Activated CD4-positive, alpha-beta T cell treated with anti-CD3 and anti-CD28 coated beads, Interleukin-2, amount 50 U/mL, for 16 hours (primary cell): ENCODE measurements around the gene TSC22D2.

Experiments
- DNase-seq: peaks from one replicate; pipeline ENCODE4 v3.0.0-alpha.2; 2020

Gene TSC22D2

DNA sequence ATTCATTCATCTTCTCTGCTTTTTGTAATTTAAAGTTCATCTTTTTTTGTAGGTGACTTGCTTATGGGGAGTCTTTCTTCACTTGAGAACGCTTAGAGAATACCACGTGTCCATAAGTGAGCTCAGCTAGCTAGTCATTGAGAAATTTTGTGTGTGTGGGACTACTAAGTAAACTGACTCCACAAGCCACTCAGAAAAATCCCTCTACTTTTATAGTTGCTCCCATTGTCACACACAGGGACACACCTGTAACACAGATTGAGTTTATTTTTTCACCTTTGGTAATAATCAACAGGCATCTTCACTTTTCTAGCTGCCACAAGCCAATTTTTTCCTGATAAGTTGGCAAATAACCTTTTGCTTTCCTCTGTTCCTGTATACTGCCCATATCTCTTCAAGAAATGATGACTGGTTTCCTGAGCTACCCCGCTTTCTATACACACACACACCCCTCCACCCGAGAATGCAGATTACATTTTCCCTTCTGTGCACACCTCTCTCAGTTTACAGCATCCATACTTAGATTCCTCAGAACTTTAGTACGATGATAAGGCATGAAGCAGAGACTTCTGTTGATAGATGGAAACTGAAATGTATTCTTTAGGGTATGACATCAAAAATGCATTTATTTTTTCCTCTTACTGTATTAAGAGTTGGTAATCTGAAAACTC lies 4.6 kb downstream of the TSC22D2 start:
- DNase-seq = peak; percentile 38

DNA sequence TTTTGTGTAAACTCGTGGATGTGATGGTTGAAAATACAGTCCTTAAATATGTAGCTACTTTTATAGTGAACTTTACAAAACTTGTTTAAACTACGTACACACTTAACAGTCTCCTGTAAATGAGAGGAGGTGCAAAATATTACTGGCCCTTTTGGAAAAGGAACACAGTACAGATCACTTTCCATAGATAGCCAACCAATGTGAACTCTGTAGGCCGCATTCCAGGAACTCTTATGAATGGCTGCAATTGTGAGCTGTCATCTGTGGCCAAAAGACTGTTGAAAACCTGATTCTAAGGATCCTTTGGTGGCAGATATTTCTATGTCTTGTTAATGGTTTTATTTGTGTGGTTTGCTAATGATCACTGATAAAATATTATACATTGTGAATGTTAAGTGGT lies 6.2 kb downstream of the TSC22D2 start:
- DNase-seq = no peak

DNA sequence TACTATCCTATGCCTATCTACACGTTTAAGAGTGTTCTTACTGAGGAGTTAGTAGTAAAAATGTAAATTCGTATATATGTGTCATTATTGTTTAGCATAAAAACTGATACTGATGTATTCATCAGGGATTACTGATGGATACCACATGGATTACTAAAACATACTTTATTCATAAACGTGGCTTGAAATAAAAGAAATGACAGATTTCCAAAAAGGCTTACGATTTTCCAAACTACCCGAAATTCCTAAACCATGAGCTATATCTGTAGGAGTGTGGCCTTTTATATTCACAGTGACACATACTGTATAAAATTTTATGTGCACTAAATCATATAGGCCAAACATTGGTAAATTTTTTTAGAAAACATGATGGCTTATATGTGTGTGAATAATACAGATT lies 6.9 kb downstream of the TSC22D2 start:
- no peak for DNase-seq

DNA sequence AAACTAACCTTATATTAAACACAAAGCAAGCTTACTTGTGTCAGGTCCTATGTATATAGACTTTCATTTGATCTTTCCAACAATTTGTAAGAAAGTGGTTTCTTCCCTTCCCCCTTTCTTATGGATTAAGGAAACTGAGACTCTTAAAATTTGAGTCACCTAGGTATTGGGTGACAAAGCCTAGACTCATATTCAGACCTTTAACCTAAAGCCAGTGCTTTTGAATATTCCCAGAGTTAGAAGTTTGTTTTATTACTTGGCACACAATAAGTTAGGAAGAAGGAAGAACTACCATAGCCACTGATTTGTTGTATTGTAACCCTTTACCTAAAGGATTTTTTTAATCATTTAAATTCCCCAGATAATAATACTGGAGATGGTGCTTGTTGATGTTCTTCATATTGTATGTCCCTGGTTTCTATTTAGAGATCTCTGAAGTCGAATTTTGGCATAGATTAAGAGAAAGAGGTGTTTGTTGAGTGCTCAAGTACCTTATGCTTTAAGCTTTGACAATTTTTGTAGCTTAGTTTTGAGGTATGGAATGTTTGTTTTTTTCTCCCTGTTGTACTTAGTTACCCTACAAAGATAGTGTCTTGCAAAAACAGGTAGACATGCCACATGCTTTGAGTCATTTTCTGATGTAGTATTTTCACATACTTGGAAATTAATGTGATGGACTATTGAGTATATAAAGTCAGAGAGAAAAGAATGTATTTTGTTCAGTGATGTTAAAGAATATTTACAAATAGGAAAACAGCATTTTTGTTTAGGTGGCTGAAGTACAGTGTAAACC lies 11.2 kb downstream of the TSC22D2 start:
- DNase-seq = no peak

DNA sequence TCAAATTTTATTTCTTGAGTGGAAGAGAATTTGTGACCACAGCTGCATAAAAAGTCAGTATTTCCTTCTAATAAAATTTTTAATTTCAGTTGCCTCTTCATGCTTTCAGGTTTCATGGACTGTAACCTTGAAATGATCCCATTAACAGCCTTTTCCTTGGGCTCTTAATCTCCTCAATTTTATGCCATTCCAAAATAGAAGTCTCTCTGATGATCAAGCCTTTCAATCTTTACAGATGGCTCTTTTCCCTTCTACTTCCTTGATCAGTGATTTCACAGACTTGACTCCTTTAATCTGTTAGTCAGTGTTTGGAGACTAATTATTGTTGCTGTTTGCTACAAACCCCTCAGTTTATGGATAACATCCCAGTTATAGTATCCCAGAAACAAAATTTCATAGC lies 11.9 kb downstream of the TSC22D2 start:
- no peak for DNase-seq

DNA sequence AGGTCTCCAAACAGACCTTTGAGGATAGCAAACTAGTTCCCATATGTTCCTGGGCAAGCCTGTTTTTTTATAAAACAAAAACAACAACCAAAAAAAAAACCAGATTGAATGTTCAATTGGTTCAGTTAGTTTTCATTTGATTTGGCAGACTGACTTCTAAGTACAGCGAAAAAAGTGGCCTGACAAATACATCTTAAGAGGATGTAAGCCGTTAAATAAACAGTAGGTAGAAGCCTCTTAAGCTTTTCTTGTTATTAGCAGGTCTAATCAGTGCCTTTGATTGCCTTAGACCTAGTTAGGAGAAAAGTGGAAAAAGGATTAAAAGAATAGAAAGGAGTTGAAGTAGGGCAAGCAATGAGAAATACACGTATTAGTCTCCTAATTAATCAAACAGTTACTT lies 13.2 kb downstream of the TSC22D2 start:
- no peak for DNase-seq

DNA sequence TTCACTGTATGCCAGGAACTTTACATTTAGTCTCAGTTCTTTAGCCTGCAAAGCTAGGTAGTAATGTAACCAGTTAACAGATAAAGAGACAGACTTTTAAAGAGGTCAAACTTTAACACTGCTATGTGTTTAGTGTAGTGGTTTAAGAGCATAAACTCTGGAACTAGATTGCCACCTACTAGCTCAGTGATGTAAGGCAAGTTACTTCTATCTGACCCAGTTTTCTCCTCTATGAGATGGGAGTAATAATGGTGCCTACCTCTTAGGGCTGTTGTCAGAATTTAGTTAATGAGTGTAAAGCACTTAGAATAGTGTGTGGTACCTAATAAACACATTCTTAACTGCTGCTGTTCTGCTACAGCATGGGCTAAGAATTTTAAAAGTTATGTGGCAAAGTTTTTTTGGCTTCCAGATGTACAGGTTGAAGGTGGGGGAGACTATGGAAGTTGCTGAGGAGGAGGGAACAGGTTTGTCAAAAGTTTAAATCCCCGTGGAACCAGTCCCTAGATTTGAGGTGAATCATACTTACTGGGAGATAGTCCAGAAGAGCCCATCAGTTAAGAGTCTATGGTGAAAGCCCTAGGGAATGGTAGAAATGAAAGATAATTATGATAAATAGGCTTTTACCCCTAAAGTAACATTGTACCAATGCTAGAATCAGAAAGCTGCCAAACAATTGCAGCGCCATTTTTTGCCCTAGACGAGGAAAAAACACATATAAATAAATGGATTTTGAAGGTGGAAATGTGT lies 13.9 kb downstream of the TSC22D2 start:
- no peak for DNase-seq

DNA sequence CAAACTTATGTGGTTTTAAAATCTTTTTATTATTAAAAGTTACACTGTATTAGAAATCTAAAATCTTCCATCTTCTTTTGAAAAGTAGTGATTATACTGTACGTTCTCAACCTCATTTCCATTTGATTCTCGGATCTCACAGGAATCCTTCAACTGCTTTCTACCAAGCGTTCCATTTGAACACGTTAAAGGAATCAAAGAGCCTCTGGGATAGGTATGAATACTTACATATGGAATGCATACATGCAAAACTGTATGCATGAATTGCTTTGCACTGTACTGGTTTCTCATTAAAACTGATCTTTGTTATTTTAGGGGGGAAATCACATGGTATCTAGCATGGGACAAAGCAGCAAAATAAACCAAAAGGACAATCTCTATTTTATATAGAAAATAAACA lies 14.8 kb downstream of the TSC22D2 start:
- no peak for DNase-seq

DNA sequence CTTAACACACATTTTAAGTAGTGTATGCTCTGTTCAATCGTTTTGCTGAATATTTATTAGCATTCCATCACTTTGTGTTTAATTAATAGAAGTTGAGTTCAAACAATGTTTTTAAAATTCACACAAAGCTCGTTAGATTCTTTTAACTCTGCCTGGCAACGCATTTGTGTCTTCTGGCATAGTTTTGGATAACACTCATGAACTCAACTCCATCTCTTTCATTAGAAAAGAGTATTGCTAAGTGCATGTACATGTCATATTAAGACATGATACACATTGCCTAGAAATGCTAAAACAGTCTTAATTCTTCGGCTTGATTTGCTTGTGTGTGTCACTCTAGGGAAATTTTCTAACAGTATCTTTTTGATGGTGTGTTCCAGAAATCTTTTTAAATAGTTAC lies 15.7 kb downstream of the TSC22D2 start:
- DNase-seq = no peak

DNA sequence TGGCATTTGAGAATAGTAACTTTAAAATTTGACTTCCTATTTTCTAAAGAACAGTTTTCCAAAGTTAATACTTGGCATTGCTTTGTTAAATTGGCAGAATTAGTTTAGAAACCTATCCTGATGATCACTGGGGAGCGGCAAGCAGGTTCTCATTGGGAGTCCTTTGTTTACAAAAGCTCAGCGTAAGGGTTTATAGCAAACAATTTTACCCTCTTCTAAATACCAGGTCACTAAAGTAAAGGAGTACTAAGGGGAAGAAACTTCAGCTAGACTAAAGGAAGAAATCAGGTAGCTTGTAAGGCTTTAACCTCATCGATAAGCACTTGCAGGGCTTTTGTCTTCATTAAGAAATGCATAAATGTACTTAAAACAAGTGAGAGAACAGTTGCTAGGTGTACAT lies 18.2 kb downstream of the TSC22D2 start:
- DNase-seq = no peak

DNA sequence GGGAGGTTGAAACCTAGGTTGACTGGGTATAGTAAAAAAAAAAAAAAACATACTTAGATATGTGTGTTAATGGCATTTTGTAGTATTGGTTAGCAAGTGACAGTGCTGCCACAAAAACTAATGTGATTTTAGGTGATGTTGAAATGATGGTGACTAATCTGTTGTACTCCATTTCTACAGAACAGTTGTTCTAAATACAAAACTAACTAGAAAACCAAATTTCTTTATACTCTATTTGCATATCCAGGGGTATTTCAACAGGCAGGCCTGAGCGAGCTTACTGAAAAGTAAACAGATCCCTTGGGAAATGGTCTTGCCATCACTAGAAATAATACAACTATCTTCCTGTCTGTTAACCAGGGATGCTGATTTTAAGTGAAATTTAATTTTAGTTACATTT lies 20.5 kb downstream of the TSC22D2 start:
- DNase-seq = no peak

DNA sequence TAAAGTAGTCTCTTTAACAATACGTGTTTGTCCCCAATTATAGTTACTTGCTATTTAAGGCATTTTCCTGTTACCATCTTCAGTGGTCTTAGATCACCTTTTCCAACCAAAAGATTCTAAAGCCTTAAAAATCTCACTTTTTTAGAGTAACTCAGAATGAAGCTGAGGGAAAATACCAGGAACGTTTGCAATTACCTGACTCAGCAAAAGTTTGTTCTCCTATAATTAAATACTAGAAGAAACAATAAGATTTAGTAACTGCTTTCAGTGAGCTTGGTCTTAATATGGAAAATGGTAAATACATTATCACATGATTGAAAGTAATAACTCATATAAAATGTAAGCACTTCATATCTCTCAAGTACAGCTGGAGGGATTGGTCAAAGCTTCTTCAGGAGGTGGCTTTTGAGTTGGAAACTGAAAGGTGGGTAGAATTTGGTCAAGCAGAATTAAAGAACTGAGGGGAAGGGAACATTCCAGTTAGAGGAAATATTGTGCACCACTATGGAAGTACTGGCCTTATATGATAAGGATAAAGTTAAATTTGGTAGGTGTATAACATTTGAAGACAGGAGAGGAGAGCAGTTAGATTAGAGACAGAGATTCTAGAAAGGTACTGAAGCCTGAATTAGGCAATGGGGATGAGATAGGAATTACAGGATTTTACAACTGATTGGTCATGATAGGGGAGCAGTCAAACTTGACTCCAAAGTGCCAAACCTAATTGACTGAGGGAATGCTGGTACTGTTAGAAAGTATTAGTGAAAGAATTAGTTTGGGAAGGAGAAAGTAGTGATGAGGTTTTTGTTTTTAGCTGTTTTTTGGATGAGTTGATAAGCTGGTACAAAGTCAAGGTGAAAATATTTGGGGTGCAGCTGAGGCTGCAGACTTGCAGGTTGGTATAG lies 21.9 kb downstream of the TSC22D2 start:
- DNase-seq = no peak

DNA sequence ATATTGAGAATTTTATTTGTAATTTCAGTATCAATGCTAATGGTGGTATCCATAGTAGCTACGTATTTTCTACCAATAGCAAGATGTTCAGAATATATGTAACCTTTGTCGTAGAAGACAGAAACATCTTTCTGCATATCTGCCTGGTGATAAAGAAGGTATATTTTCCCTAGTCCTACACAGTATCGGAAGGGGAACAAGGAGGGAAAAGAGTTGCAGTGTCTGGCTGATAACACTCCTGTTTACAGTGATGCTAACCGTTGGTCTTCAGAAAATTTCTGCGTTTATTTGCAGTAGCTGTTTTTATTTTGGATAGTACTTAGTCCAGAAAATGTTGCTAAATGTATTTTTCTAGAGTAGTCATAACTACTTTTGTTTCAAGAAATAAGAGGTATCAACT lies 25.2 kb downstream of the TSC22D2 start:
- no peak for DNase-seq

DNA sequence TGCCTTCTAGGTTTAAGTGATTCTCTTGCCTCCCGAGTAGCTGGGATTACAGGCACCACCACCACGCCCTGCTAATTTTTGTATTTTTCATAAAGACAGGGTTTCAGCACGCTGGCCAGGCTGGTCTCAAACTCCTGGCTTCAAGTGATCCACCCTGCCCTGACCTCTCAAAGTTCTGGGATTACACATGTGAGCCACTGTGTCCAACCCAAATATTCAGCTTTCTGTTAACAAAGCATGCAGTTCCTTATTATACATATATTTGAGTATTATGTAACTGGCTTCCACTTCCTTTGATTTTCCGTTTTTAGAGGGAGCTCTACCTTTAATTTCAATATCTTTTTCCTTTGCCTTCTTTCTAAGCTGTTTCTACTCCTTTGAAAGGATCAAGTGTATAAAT lies 26.1 kb downstream of the TSC22D2 start:
- DNase-seq = no peak

DNA sequence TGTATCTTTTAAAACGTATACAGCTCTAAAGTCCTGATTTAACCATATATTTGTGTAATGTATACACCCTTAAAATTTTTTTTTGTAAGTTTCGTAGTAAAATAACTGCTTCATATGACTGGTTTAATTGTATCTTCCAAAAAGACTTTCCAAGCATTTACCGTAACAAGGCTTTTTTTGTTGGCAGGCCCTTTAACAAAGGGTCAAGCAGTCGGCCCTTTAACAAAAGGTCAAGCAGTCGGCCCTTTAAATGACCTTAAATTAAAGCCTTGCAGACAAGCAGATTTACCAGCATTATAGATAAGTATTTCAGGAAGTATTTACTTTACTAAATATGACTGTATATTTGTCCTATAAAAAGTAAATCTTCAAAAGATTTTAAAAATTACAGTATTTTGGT lies 28.1 kb downstream of the TSC22D2 start:
- no peak for DNase-seq

DNA sequence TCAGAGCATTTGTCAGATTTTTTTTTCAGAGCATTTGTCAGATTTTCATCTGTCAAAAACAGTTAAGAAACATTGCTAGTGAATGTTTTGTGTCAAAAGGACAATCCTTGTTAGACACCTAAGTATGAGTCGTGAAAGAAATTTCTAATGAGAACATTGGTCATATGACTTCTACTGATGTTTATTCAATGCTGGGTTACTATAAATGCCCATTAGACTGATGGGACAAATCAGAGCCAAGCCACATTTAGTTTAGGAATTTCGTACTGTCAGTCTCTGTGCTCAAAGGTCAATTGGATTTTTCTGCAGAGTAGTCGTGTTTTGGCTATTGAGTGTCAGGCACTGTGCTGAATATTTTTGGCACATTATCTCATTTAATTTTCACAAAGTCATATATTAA lies 31.6 kb downstream of the TSC22D2 start:
- no peak for DNase-seq

DNA sequence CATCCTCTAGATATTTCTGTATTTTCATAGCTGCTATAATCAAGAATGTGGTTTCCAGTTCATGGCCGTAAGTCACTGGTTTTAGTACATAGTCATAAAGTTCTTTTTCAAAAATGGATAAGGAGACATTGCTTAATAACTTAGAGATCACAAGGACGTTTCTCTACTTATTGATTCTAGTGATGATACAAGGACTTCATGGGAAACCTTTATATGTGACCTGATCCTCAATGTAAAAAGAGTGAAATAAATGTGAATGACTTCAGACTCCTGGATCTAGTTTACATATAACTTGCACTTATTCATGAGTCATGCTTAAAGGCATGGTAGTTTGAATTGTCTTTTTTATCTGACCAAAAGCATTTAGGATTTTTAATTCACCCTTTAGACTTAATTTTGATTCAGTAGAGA lies 35.2 kb downstream of the TSC22D2 start:
- DNase-seq = no peak

DNA sequence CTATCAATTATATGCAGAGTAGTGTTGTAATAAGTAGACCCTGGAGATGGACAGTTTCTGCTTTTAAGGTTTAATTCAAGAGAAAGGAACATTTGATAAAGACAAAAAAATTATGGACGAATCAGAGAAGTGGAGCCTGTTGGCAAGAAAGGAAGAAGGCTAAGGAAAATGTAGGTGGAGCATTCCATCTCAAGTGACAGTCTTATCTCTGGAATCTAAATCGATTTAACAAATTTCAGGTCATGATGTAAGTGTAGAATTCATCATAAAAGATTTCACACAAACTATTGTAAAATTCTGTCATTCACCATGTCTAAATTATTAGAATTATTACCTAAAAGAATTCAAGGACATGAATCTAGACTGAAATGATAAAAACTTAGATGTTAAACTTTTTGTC lies 36.3 kb downstream of the TSC22D2 start:
- DNase-seq = no peak

DNA sequence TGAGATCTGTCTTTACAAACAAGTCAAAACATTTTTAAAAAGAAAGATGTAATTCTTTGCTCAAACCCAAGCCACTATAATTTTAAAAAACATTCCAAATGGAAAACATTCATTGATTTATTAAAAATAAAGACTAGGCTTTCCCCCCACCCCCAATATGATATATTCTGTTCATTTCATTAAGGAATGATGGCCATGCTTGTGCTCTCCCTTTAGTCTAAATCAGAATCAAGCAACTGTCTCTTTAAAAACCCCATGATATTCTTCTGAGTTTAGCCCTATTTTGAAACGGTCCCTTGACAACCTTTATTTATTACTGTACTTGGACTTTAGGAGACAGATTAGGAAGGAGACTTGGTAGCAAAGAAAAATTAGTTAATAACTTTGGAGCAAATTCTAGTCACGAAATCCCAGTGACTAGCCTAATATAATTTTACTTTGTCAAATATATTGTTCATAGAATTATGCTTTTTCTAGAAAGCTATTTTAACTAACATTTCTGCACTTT lies 38.4 kb downstream of the TSC22D2 start:
- DNase-seq = no peak

DNA sequence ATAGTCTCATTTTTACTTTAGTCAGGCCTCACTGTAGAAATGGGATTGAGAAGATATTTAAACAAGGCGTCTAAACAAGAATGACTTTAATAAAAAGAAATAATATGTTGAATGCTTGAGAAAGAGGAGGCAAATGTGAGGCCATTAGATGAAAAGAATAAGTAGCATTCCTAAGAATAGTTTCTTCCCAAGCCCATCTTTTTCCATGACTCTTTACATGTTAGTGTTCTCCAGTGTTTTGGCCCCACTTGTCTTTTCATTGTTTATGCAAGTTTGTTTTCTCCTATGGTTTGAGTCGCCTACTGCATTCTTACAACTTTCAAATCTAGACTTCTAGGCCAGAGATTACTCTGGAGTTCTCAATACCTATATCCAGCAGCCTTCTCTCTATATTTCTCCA lies 39.0 kb downstream of the TSC22D2 start:
- no peak for DNase-seq

DNA sequence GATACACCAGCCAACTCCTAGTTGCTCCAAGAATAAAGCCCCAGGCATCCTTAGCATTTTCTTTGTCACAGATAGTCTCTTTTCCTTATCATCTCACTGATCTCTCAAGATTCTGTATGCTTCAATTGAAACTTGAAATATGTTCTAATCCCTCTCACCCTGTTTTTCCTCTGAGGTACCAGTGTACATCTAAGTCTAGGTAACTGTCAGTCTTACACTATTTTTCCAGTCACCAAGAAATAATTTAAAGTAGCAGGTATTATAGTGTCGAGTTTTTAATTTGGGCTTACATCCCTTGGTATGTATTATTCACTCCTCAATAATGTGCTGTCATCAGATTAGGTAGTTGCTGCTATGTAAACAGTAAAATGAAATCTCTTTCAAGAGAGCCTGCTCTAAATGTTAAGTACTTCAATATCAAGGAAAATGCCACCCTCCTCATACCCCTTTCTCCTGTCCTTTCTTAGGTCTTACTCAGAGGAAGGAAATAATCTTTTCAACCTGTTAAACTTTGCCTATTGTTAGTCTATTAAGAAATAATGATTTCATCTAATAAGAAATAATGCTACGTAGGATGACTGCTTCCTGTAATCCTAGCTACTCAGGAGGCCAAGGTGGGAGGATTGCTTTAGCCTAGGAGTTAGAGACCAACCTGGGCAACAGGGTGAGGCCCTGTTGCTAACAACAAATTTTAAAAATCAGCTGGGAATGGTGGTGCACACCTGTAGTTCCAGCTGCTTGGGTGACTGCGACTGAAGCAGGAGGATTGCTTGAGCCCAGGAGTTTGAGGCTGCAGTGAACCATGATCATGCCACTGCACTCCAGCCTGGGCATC lies 39.8 kb downstream of the TSC22D2 start:
- no peak for DNase-seq
